Thyroid gland (tissue), 4 donors: ENCODE data around the gene RORB. TPM values are rescaled to one million over a fixed set of nuclear protein-coding genes. Genes with fewer than 3 reads are reported as not detected.

Experiments
- DNase-seq, 2 donors: peaks; one replicate each; pipeline ENCODE4 v3.0.0-alpha.2; 2019
- H3K27ac ChIP-seq, 3 donors: fragments of 200-600 bp; sonication (generic); 1 replicate in 2 of 3; 2 replicates in 1 of 3; pipeline ENCODE4 v1.5.1; 2016 to 2019; ENCODE audit warnings: mild to moderate bottlenecking in 1 of 3, moderate library complexity in 1 of 3
- H3K27me3 ChIP-seq: fragments of 200-600 bp; sonication (generic); one replicate; pipeline ENCODE4 v1.5.1; 2019
- H3K36me3 ChIP-seq, 2 donors: fragments of 200-600 bp; sonication (generic); one replicate each; pipeline ENCODE4 v1.5.1; 2016 to 2019
- H3K4me1 ChIP-seq, 2 donors: fragments of 200-600 bp; sonication (generic); one replicate each; pipeline ENCODE4 v1.5.1; 2017 to 2019
- H3K4me3 ChIP-seq, 3 donors: fragments of 200-600 bp; sonication (generic); replicated peaks in 1 of 3; 1 replicate in 2 of 3; 2 replicates in 1 of 3; pipeline ENCODE4 v1.5.1; 2016; ENCODE audit warnings: mild to moderate bottlenecking in 1 of 3
- H3K9me3 ChIP-seq: fragments of 200-600 bp; sonication (generic); one replicate; pipeline ENCODE4 v1.5.1; 2017
- CTCF ChIP-seq, 6 experiments: fragments of 200-600 bp in 3 of 6; fragments of 450-650 bp in 3 of 6; sonication (generic) in 3 of 6; IDR thresholded peaks; one replicate each; pipeline ENCODE4 v1.5.1; 2016 to 2019; ENCODE audit warnings: antibody characterized with exemption in 6 of 6, mild to moderate bottlenecking in 2 of 6, inconsistent platforms in 1 of 6, moderate library complexity in 1 of 6
- POLR2A ChIP-seq, 2 donors: fragments of 450-650 bp; IDR thresholded peaks; one replicate each; pipeline ENCODE4 v1.6.1; 2017; ENCODE audit warnings: antibody characterized with exemption in 2 of 2, mild to moderate bottlenecking in 2 of 2, moderate library complexity in 1 of 2
- WGBS, 2 donors: methylation state at CpG; one replicate each; pipeline ENCODE4 v1.1.5; 2017; 5-methylcytosine and 5-hydroxymethylcytosine counted together
- intact Hi-C: fragments of 100-400 bp; cut with DNase I; formaldehyde crosslinking; loops from one replicate; pipeline ENCODE4 v1.15.1; 2023
- total RNA-seq, 4 donors: library from RNA; depleted of rRNA; stranded (reverse); fragments of >200 nt; gene quantifications; one replicate each; pipeline ENCODE4 v1.2.3, GENCODE V29; 2016

Gene RORB
- total RNA-seq, 4 donors from 2014 or later: 0.27 to 1.8 (median 1.3) TPM

GRCh38 chr9:74683322-74683721, 186.2 kb downstream of the RORB start:
- peak; percentile 5 to 12 for DNase-seq
- TF ChIP-seq POLR2A (IDR thresholded peaks at IDR 0.05) (no peak), CTCF (IDR thresholded peaks at IDR 0.05) (no peak)
- H3K27me3 ChIP-seq: no peaks in the 10 kb centered on the region
- 62 to 65% methylated on average over 4 of the region's 4 CpGs for WGBS, 2 donors
- H3K4me3 ChIP-seq: no peak overlapping the region
- no peaks in the 10 kb centered on the region for H3K4me1 ChIP-seq
- H3K27ac ChIP-seq: no peak overlapping the region
- intact Hi-C loops: no loop called here
- no peaks in the 10 kb centered on the region for H3K36me3 ChIP-seq
- H3K9me3 ChIP-seq: no peaks in the 10 kb centered on the region

- no peaks in the 10 kb centered on the region for H3K4me1 ChIP-seq
- TF ChIP-seq CTCF (IDR thresholded peaks at IDR 0.05): no peak
- no peak for TF ChIP-seq POLR2A (IDR thresholded peaks at IDR 0.05)
- intact Hi-C loops: no loop called here
- no peaks in the 10 kb centered on the region for H3K27me3 ChIP-seq
- H3K36me3 ChIP-seq: no peaks in the 10 kb centered on the region
- no peak overlapping the region for H3K4me3 ChIP-seq
- H3K27ac ChIP-seq: no peak overlapping the region
- no peaks in the 10 kb centered on the region for H3K9me3 ChIP-seq
- 87 to 88% methylated on average over 8 of the region's 8 CpGs for WGBS, 2 donors
- DNase-seq: no peak
Observed at GRCh38 chr9:74691058-74691457, 193.9 kb downstream of the RORB start.

- Histone ChIP-seq H3K27ac (no peak overlapping the region), H3K27me3 (no peaks in the 10 kb centered on the region), H3K4me3 (no peak overlapping the region), H3K9me3 (no peaks in the 10 kb centered on the region), H3K4me1 (no peaks in the 10 kb centered on the region), H3K36me3 (no peaks in the 10 kb centered on the region)
- TF ChIP-seq CTCF (IDR thresholded peaks at IDR 0.05): no peak
- TF ChIP-seq POLR2A (IDR thresholded peaks at IDR 0.05): no peak
- 82 to 86% methylated on average over 1 of the region's 1 CpG for WGBS, 2 donors
- intact Hi-C loops: no loop called here
- no peak for DNase-seq
Observed at GRCh38 chr9:74696520-74696919, 199.4 kb downstream of the RORB start.

GRCh38 chr9:74697535-74697934, 200.4 kb downstream of the RORB start:
- Histone ChIP-seq H3K4me3 (no peak overlapping the region), H3K36me3 (no peaks in the 10 kb centered on the region), H3K27ac (no peak overlapping the region), H3K4me1 (no peaks in the 10 kb centered on the region), H3K27me3 (no peaks in the 10 kb centered on the region), H3K9me3 (no peaks in the 10 kb centered on the region)
- DNase-seq: no peak
- WGBS, 2 donors: 72 to 78% methylated on average over 2 of the region's 2 CpGs
- TF ChIP-seq POLR2A (IDR thresholded peaks at IDR 0.05) (no peak), CTCF (IDR thresholded peaks at IDR 0.05) (no peak)
- intact Hi-C loops: no loop called here

GRCh38 chr9:74711341-74711740, 214.2 kb downstream of the RORB start:
- Histone ChIP-seq H3K27me3 (no peaks in the 10 kb centered on the region), H3K9me3 (no peaks in the 10 kb centered on the region), H3K27ac (no peak overlapping the region), H3K4me3 (no peak overlapping the region), H3K4me1 (no peaks in the 10 kb centered on the region), H3K36me3 (no peaks in the 10 kb centered on the region)
- TF ChIP-seq POLR2A (IDR thresholded peaks at IDR 0.05) (no peak), CTCF (IDR thresholded peaks at IDR 0.05) (no peak)
- 75 to 79% methylated on average over 5 of the region's 5 CpGs for WGBS, 2 donors
- DNase-seq: no peak
- intact Hi-C loops: no loop called here
